ENCODE data around the gene UGT1A3.

- TF ChIP-seq CTCF (IDR thresholded peaks at IDR 0.05): no peak
- no peak for TF ChIP-seq EZH2 (IDR thresholded peaks at IDR 0.05; ENCODE audit: borderline replicate concordance, insufficient read depth, low read depth, low read length, poor library complexity, severe bottlenecking)
These were observed 10.3 kb upstream of the UGT1A3 start, which contains the start of gene UGT1A4 for GRCh38 chr2:233718552-233718951.

Data from B cell (primary cell).